Vagina (tissue), 2 donors: ENCODE data around the gene RUFY2. TPM values are rescaled to one million over a fixed set of nuclear protein-coding genes. Genes with fewer than 3 reads are reported as not detected.

Experiments
- DNase-seq, 2 donors: peaks; one replicate each; pipeline ENCODE4 v3.0.0-alpha.2; 2017; ENCODE audit errors: extremely low spot score in 2 of 2
- H3K27ac ChIP-seq: fragments of 200-600 bp; sonication (generic); one replicate; pipeline ENCODE4 v1.5.1; 2019
- H3K27me3 ChIP-seq: fragments of 200-600 bp; sonication (generic); one replicate; pipeline ENCODE4 v1.5.1; 2019
- H3K36me3 ChIP-seq, 2 donors: fragments of 200-600 bp; sonication (generic); one replicate each; pipeline ENCODE4 v1.5.1; 2017 to 2019
- H3K4me1 ChIP-seq: fragments of 200-600 bp; sonication (generic); one replicate; pipeline ENCODE4 v1.5.1; 2019
- H3K4me3 ChIP-seq, 2 donors: fragments of 200-600 bp; sonication (generic); 1 replicate in 1 of 2; 2 replicates in 1 of 2; pipeline ENCODE4 v1.5.1; 2016 to 2019
- H3K9me3 ChIP-seq: fragments of 200-600 bp; sonication (generic); one replicate; pipeline ENCODE4 v1.5.1; 2019
- CTCF ChIP-seq, 3 experiments: fragments of 450-650 bp in 2 of 3; fragments of 200-600 bp in 1 of 3; sonication (generic) in 1 of 3; IDR thresholded peaks; one replicate each; pipeline ENCODE4 v1.5.1; 2017 to 2019; ENCODE audit warnings: antibody characterized with exemption in 3 of 3, mild to moderate bottlenecking in 2 of 3, moderate library complexity in 2 of 3
- POLR2A ChIP-seq, 2 donors: fragments of 450-650 bp; IDR thresholded peaks; one replicate each; pipeline ENCODE4 v1.6.1; 2017; ENCODE audit warnings: antibody characterized with exemption in 2 of 2, mild to moderate bottlenecking in 2 of 2, moderate library complexity in 2 of 2
- POLR2AphosphoS5 ChIP-seq, 2 donors: sonication (generic); formaldehyde crosslinking; IDR thresholded peaks; one replicate each; pipeline ENCODE4 v1.9.0; 2017; ENCODE audit warnings: antibody characterized with exemption in 2 of 2, mild to moderate bottlenecking in 2 of 2, low read depth in 1 of 2; ENCODE audit not compliant: insufficient read depth in 1 of 2
- intact Hi-C: fragments of 100-400 bp; cut with DNase I; formaldehyde crosslinking; loops from one replicate; pipeline ENCODE4 v1.15.1; 2023
- total RNA-seq: library from RNA; depleted of rRNA; stranded (reverse); fragments of >200 nt; gene quantifications from one replicate; pipeline ENCODE4 v1.2.3, GENCODE V29; 2016

Gene RUFY2
- total RNA-seq, 1 donor from 2014 or later = 24.8 TPM

- peaks cover 46% of the 10 kb centered on the region for H3K4me1 ChIP-seq
- no peak for TF ChIP-seq POLR2AphosphoS5 (IDR thresholded peaks at IDR 0.05; ENCODE audit: insufficient read depth in 1 of 2, low read depth in 1 of 2)
- no peak for TF ChIP-seq POLR2A (IDR thresholded peaks at IDR 0.05)
- no peak for TF ChIP-seq CTCF (IDR thresholded peaks at IDR 0.05)
- no peaks in the 10 kb centered on the region for H3K27me3 ChIP-seq
- H3K27ac ChIP-seq = no peak overlapping the region
- peak overlapping the region in 1 of 2 donors; percentile 2 for H3K4me3 ChIP-seq
- H3K36me3 ChIP-seq = peaks cover 0 to 41% of the 10 kb centered on the region in 2 donors
- no peak for DNase-seq
- H3K9me3 ChIP-seq = no peaks in the 10 kb centered on the region
- intact Hi-C loops = loop anchor here (10.0 kb wide), 1 partner anchor 568 kb away; the partner anchor contains the start of gene DDX50
These were observed 70.2 kb downstream of the RUFY2 start for GRCh38 chr10:68336754-68337351.

GRCh38 chr10:68334672-68335467 lies 72.2 kb downstream of the RUFY2 start:
- Histone ChIP-seq H3K4me1 (peaks cover 56% of the 10 kb centered on the region), H3K27ac (peak overlapping the region; percentile 100), H3K36me3 (peaks cover 0 to 21% of the 10 kb centered on the region in 2 donors), H3K27me3 (no peaks in the 10 kb centered on the region), H3K9me3 (no peaks in the 10 kb centered on the region), H3K4me3 (peak overlapping the region; percentile 97 to 98)
- intact Hi-C loops = loop anchor here (10.0 kb wide), 1 partner anchor 570 kb away; the partner anchor contains the start of gene DDX50
- no peak for TF ChIP-seq CTCF (IDR thresholded peaks at IDR 0.05)
- TF ChIP-seq POLR2AphosphoS5 (IDR thresholded peaks at IDR 0.05; ENCODE audit: insufficient read depth in 1 of 2, low read depth in 1 of 2) = no peak
- TF ChIP-seq POLR2A (IDR thresholded peaks at IDR 0.05) = no peak
- no peak for DNase-seq

GRCh38 chr10:68333440-68334431 lies 73.3 kb downstream of the RUFY2 start:
- Histone ChIP-seq H3K36me3 (peaks cover 0 to 10% of the 10 kb centered on the region in 2 donors), H3K27ac (peak overlapping the region; percentile 100), H3K4me3 (peak overlapping the region; percentile 97 to 98), H3K4me1 (peaks cover 67% of the 10 kb centered on the region), H3K27me3 (no peaks in the 10 kb centered on the region), H3K9me3 (no peaks in the 10 kb centered on the region)
- TF ChIP-seq CTCF (IDR thresholded peaks at IDR 0.05) (no peak), POLR2AphosphoS5 (IDR thresholded peaks at IDR 0.05; ENCODE audit: insufficient read depth in 1 of 2, low read depth in 1 of 2) (no peak), POLR2A (IDR thresholded peaks at IDR 0.05) (no peak)
- intact Hi-C loops = loop anchor here (2.0 to 10.0 kb wide), 2 partner anchors 449 to 571 kb away; partner anchors contain the start of genes DDX50 and SIRT1
- no peak for DNase-seq

- no peak for DNase-seq
- Histone ChIP-seq H3K27ac (peak overlapping the region; percentile 100), H3K4me3 (peak overlapping the region; percentile 97 to 98), H3K36me3 (peaks cover 0 to 3% of the 10 kb centered on the region in 2 donors), H3K27me3 (no peaks in the 10 kb centered on the region), H3K4me1 (peaks cover 65% of the 10 kb centered on the region), H3K9me3 (no peaks in the 10 kb centered on the region)
- intact Hi-C loops = loop anchor here (2.0 to 10.0 kb wide), 2 partner anchors 448 to 572 kb away; partner anchors contain the start of genes DDX50 and SIRT1
- TF ChIP-seq POLR2A (IDR thresholded peaks at IDR 0.05) (no peak), POLR2AphosphoS5 (IDR thresholded peaks at IDR 0.05; ENCODE audit: insufficient read depth in 1 of 2, low read depth in 1 of 2) (no peak), CTCF (IDR thresholded peaks at IDR 0.05) (no peak)
These were observed 74.0 kb downstream of the RUFY2 start for GRCh38 chr10:68333058-68333395.
